ENCODE measurements around the gene CTDSPL2.

Gene CTDSPL2

GRCh38 chr15:44490622-44491021, 63.2 kb downstream of the CTDSPL2 start:
- ATAC-seq, result peak; percentile 44
- TF ChIP-seq TOX (CRISPR knock-in tag; IDR thresholded peaks at IDR 0.05; ENCODE audit: borderline replicate concordance), result no peak
- TF ChIP-seq OSR1 (CRISPR knock-in tag; IDR thresholded peaks at IDR 0.05), result no peak
- TF ChIP-seq RARB (CRISPR knock-in tag; IDR thresholded peaks at IDR 0.05), result no peak
- no peak for TF ChIP-seq SNAI2 (CRISPR knock-in tag; IDR thresholded peaks at IDR 0.05)
- no peak for TF ChIP-seq ZFP3 (CRISPR knock-in tag; IDR thresholded peaks at IDR 0.05)
- TF ChIP-seq ARNTL (CRISPR knock-in tag; IDR thresholded peaks at IDR 0.05; ENCODE audit: borderline replicate concordance, low read depth), result no peak
- no peak for TF ChIP-seq CSRNP3 (CRISPR knock-in tag; IDR thresholded peaks at IDR 0.05)
- TF ChIP-seq ZNF70 (CRISPR knock-in tag; IDR thresholded peaks at IDR 0.05), result no peak
- no peak for TF ChIP-seq CSDC2 (CRISPR knock-in tag; IDR thresholded peaks at IDR 0.05)
- no peak for TF ChIP-seq ZNF8 (CRISPR knock-in tag; IDR thresholded peaks at IDR 0.05)

GRCh38 chr15:44492040-44492439, 64.6 kb downstream of the CTDSPL2 start:
- TF ChIP-seq ZNF8 (CRISPR knock-in tag; IDR thresholded peaks at IDR 0.05), result no peak
- TF ChIP-seq CREB5 (CRISPR knock-in tag; IDR thresholded peaks at IDR 0.05; ENCODE audit: low read depth), result no peak
- no peak for TF ChIP-seq ARNTL (CRISPR knock-in tag; IDR thresholded peaks at IDR 0.05; ENCODE audit: borderline replicate concordance, low read depth)
- no peak for TF ChIP-seq CSRNP3 (CRISPR knock-in tag; IDR thresholded peaks at IDR 0.05)
- TF ChIP-seq POU6F1 (CRISPR knock-in tag; IDR thresholded peaks at IDR 0.05; ENCODE audit: borderline replicate concordance, low read depth), result no peak
- no peak for TF ChIP-seq ZFP3 (CRISPR knock-in tag; IDR thresholded peaks at IDR 0.05)
- no peak for TF ChIP-seq ZNF70 (CRISPR knock-in tag; IDR thresholded peaks at IDR 0.05)
- no peak for TF ChIP-seq RARB (CRISPR knock-in tag; IDR thresholded peaks at IDR 0.05)
- no peak for TF ChIP-seq TCF4 (CRISPR knock-in tag; IDR thresholded peaks at IDR 0.05; ENCODE audit: borderline replicate concordance)
- no peak for TF ChIP-seq ZNF565 (CRISPR knock-in tag; conservative IDR thresholded peaks at IDR 0.05; ENCODE audit: low read depth)
- TF ChIP-seq GLIS3 (CRISPR knock-in tag; IDR thresholded peaks at IDR 0.05), result no peak
- TF ChIP-seq, protein P1, sequence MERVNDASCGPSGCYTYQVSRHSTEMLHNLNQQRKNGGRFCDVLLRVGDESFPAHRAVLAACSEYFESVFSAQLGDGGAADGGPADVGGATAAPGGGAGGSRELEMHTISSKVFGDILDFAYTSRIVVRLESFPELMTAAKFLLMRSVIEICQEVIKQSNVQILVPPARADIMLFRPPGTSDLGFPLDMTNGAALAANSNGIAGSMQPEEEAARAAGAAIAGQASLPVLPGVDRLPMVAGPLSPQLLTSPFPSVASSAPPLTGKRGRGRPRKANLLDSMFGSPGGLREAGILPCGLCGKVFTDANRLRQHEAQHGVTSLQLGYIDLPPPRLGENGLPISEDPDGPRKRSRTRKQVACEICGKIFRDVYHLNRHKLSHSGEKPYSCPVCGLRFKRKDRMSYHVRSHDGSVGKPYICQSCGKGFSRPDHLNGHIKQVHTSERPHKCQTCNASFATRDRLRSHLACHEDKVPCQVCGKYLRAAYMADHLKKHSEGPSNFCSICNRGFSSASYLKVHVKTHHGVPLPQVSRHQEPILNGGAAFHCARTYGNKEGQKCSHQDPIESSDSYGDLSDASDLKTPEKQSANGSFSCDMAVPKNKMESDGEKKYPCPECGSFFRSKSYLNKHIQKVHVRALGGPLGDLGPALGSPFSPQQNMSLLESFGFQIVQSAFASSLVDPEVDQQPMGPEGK (CRISPR knock-in tag; IDR thresholded peaks at IDR 0.05; ENCODE audit: borderline replicate concordance), result no peak
- TF ChIP-seq PPARA (CRISPR knock-in tag; IDR thresholded peaks at IDR 0.05; ENCODE audit: borderline replicate concordance), result no peak
- TF ChIP-seq ZFP30 (CRISPR knock-in tag; IDR thresholded peaks at IDR 0.05), result no peak
- no peak for TF ChIP-seq TSHZ2 (CRISPR knock-in tag; IDR thresholded peaks at IDR 0.05)
- ATAC-seq, result no peak

DNA sequence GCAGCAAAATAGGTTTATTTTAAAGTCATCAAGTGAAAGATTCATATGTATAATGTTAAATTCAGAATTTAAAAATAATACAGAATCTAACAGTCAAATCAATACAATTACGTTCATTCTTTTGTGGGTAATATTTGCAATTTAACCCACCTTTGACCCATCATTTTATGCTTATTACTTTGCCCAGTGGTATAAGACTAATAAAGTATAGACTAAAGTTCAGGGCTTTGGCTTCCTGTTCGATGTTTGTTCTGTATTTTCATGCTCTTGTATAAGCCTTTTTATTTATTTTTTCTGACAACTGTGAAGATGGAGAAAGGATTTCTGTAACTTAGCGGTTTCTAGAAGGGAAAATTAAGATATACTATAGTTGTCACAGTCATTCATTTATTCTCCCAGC, 65.2 kb downstream of the CTDSPL2 start:
- ATAC-seq, result no peak
- TF ChIP-seq BACH2 (CRISPR knock-in tag; IDR thresholded peaks at IDR 0.05; ENCODE audit: borderline replicate concordance) (no peak), GLIS3 (CRISPR knock-in tag; IDR thresholded peaks at IDR 0.05) (no peak), SNAI2 (CRISPR knock-in tag; IDR thresholded peaks at IDR 0.05) (no peak), ZNF70 (CRISPR knock-in tag; IDR thresholded peaks at IDR 0.05) (no peak), PPARA (CRISPR knock-in tag; IDR thresholded peaks at IDR 0.05; ENCODE audit: borderline replicate concordance) (no peak), ISL1 (CRISPR knock-in tag; IDR thresholded peaks at IDR 0.05) (no peak), RARB (CRISPR knock-in tag; IDR thresholded peaks at IDR 0.05) (no peak), CSDC2 (CRISPR knock-in tag; IDR thresholded peaks at IDR 0.05) (no peak), POU6F1 (CRISPR knock-in tag; IDR thresholded peaks at IDR 0.05; ENCODE audit: borderline replicate concordance, low read depth) (no peak), ZFP3 (CRISPR knock-in tag; IDR thresholded peaks at IDR 0.05) (no peak), ZC3H10 (CRISPR knock-in tag; IDR thresholded peaks at IDR 0.05) (no peak), TCF4 (CRISPR knock-in tag; IDR thresholded peaks at IDR 0.05; ENCODE audit: borderline replicate concordance) (no peak), ZNF8 (CRISPR knock-in tag; IDR thresholded peaks at IDR 0.05) (no peak), ARNTL (CRISPR knock-in tag; IDR thresholded peaks at IDR 0.05; ENCODE audit: borderline replicate concordance, low read depth) (no peak)
- TF ChIP-seq, protein P1 (CRISPR knock-in tag; IDR thresholded peaks at IDR 0.05; ENCODE audit: borderline replicate concordance), result no peak
